RCC 7860 (cell line): ENCODE measurements around the gene TRABD2B.

Experiments
- DNase-seq: peaks from one replicate; pipeline ENCODE4 v3.0.0-alpha.2; 2015; ENCODE audit warnings: low spot score
- FAIRE-seq: peaks from 2 replicates; lab custom pipeline; 2012; peaks lifted over from hg19 to GRCh38; lab: Jason Lieb, UNC

TRABD2B gene

DNA sequence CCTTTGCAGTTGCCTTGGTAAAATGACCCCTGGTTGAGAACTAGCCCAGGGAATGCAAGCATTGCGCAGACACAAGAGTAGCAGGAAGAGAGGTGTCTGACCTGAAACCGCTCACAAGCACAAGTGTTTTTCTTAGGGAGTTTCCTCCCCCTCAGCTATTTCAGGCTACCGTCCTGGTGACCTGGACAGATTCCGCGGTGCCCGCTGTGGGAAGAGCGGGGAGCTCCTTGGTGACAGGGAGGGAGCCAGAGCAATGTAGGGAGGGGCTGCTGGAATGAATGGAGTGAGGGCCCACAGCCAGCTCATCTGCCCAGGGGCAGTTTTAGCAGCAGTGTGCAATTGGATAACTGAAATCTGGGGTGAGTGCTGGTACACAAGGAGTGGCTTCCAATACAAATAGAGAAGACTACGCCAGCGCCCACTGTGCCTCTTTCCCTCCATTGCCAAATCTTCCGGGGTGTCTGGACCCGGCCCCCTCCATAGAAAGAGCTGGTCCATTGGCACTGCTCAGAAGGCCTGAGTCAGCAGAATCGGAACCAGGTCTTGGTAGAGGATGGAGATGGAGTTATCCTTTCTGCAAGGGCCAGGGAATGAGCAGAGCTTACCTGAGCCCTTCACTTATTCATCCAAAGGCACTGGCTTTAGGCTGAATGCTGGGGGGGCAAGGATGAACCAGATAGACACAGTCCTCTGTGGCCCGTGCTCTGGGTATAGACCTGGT, 82.8 kb downstream of the TRABD2B start:
- DNase-seq (no peak), FAIRE-seq (no peak)

DNA sequence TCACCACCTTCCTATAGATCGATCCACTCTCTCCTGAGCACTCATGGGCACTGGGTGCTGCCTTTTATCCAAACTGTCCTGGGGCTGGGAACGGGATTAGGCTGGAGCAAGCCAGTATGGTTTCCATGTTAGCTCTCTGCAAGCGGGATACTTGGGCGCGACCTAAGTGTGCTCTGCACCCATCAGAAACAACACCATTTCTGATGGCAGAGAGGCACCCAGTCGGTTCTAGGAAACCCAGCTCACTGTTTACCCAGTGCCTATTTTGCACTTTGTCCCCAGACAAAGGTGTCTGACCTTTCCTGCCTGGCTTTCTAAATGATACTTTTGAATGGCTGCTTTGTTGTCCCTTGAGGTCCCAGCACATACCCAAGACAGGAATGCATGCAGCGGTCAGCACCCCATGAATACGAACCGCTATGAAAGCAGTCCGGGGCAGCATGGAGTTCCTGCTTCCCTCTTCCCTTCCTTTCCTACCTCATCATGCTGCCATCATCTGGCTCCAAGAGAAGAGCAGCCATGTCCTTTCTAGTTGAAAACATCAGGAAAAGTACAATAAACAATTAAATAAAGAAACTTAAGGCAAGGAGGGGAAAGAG, 83.9 kb downstream of the TRABD2B start:
- no peak for FAIRE-seq

DNA sequence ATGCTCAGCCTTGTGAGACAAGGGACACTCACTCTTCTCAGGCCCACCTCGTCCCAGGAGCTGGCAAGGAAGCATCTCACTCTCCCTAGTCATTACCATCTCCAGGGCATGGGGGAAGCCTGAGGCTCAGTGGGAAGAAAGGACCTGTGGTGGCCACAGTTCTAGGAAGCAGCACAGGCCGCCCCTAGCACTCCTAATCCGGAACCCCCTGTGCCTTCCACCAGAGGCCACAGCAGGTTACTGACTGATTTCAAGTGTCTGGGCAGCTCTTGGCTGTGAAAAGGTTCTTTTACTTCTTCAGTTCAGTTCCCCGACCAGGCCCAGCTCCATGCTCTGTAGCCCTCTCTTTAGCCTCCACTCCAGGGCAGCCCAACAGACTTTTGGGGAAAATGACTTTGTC, 84.4 kb downstream of the TRABD2B start:
- DNase-seq: no peak
- FAIRE-seq: no peak

More for the DNA sequence above, 83.9 kb downstream of the TRABD2B start:
- no peak for DNase-seq

DNA sequence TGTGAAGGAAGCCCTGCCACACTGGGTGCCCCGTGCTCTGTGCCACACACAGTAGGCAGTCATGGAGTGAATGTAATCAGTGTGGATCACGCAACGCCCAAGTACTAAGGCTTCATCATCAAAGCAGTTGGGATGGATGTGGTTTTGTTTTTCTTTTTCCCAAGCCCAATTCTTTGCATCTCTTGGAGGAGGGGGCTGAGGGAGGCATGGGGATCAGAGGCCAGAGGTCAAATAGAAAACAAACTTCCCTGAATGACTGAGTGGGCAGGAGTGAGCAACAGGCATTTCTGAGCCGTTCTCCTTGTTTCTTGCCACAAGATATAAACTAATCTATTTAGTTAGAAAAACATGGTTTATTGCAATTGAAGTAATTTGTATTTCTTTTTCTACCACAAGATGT, 85.3 kb downstream of the TRABD2B start:
- DNase-seq (no peak), FAIRE-seq (no peak)

DNA sequence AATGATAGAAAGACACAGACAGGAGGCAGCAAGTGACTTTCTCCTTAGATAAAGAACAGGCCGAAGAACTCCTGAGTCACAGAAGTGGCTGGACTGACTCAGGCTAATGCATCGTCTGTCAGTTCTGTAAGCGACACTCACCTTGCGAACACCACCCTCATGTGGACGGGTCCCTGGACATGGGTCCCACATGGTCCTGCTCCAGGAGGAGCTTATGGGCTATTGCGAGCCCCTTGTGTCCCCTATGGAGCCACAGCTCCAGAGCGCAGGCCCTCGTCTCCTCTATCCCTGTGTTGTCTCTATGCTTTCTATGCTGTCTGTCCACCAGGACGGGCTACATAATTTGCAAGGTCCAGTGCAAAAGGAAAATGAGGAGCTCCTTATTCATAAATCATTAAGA, 85.8 kb downstream of the TRABD2B start:
- no peak for FAIRE-seq
- no peak for DNase-seq

DNA sequence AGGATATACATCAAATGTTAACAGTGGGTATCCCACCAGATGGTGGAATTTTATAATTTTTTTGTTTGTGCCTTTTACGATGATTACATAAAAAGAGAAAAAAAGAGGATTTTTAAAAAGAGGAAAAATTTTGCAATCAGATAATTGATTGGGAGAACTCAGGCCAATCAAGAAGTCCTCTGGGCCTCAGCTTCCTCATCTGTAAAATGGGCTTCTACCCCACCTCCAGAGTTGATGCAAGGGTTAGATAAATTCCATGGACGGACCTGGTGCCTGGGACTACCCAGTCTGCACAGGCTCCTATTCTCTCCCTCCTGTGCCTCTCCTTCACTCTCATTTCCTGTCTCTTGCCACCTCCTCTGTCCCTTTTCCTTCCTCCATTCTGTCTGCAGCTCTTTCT, 88.9 kb downstream of the TRABD2B start:
- DNase-seq (no peak), FAIRE-seq (no peak)

DNA sequence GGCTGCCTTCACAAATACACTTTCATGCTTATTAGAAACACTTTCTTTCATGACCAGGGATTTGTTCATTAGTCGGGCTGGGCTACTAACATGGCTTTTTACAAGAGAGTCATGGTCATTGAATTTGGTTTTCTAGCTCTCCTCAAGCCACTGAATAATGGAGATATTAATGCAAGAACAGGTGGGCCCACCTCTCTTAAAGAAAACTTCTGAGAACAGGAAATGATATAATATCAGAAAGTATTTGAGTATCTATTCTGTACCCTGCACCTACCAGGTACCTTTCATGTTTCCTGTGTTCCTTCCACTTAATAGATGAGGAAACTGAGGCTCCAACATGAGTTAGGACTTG, 90.0 kb downstream of the TRABD2B start:
- no peak for FAIRE-seq
- no peak for DNase-seq

DNA sequence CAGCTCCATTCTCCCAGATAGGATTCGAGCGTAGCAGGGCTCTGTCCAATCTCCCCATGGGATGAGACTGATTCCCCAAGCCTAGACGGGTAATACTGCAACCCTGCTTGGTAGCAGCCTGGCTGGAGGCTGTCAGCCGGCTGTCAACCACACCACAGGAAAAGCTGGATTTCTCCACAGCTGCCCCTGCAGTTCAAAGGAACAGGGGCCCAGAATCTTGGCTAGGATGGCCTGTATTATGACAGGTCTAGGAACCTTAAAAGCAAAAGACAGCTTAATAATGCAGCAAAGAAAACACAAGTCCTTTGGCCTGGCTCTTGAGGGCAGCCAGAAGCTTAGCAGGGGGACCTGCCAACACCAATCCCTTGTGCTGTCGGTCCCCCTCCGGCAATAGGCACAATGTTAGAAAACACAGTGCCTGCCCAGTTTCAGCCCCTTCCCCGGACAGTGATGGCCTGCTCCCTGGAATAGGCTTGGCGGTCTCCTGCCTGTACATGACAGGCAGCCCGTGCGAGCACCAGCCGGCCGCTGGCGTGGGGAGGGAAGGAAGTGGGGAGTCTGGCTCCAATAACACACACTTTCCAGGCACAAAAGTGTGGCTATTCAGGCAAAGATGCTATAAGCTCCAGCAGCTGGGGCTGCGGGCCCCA, 90.5 kb downstream of the TRABD2B start:
- FAIRE-seq: no peak
- no peak for DNase-seq

DNA sequence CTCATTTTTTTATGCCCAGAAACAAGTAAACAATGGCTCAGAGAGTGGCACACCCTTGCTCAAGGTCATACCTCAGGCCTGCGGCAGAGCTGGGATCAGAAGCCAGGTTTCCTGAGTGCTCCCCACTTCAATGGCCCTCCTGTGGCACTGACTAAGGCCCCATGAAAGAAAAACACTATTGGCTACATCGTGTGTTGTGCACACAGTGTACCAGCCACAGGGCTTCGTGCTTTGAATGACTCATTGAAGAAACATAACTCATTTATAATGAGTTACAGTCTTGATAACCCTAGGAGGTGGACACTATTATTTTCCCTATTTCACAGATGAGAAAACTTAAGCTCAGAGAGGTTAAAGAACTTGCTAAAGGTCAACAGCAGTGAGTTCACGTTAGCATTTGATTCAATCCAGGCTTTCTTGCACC, 91.2 kb downstream of the TRABD2B start:
- DNase-seq: peak; percentile 63
- FAIRE-seq: peak; percentile 75

DNA sequence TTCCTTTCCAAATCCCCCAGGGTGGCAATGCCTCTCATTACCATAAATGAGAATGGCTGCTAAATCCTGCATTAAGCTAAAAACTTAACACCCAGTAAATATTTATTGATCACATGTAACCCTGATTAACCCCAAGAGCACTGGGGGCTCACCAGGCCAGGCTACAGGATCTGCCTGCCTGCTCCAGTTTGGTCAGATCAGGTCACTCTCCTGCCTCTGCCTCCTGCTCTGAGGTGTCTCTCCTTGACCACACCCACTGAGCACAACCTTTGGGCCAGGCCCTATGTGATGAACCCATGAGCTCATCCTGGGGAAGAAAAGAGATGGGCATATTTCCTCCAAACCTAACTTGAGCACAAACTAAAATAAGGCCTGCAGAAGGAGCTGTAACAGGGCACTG, 93.5 kb downstream of the TRABD2B start:
- FAIRE-seq (no peak), DNase-seq (no peak)

DNA sequence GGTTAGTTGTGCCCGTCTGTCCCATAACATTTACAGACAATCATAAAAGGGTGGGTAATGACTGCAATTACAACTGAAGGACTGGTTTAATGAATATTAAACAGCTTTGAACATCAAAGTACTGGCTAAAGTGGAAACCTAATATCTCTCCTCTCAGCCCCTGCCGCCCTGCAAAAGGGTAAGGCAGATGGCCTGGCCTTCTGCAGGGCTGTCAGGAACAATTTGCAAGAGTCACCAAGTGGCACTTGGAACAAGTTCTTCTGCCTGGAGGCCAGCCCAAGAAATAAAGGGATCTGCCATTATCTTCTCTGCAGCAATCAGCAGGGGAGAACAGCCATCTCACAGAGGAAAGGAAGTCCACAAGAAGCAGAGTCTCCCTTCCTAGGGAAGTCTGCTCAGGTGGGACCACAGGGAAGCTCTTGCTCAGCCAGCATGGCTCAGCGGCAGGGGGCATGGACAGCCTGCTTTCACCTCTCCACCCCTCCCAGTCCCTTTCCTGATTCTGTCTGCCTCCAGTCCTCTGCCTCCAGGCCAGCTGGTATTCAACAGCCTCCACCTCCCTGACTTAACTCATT, 96.1 kb downstream of the TRABD2B start:
- FAIRE-seq (no peak), DNase-seq (no peak)

DNA sequence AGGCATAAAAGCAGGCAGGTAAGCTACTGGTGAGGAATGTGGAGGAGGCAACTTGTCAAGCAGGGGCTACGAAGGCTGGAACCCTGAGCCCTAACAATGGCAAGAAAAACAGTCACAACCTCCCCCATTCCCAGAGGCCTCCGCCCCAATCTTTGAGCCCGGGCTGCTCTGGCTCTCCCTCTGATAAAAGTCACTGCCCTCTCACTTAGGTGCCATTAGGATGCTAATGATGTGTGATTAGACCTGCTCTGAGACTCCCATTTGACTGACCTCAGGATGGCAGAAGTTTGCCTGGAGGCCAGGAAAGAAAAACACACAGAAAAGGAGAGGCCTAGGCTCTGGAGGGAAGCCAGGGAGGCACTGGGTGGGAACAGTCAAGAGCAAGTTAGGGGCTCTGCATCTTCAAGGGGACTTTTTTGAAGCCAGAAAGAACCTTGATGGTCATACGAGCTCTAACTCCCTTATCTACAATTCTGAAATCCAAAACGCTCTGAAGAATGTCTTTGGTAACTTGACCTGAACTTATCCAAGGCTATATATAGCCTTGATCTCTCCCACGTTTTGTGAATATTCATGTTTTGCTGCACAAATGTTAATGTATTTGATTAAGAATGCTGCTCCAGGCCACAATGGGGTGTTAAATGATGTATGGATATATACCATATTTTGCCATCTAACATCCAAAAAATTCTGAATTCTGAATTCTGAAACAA, 98.9 kb downstream of the TRABD2B start:
- no peak for DNase-seq
- FAIRE-seq: no peak

DNA sequence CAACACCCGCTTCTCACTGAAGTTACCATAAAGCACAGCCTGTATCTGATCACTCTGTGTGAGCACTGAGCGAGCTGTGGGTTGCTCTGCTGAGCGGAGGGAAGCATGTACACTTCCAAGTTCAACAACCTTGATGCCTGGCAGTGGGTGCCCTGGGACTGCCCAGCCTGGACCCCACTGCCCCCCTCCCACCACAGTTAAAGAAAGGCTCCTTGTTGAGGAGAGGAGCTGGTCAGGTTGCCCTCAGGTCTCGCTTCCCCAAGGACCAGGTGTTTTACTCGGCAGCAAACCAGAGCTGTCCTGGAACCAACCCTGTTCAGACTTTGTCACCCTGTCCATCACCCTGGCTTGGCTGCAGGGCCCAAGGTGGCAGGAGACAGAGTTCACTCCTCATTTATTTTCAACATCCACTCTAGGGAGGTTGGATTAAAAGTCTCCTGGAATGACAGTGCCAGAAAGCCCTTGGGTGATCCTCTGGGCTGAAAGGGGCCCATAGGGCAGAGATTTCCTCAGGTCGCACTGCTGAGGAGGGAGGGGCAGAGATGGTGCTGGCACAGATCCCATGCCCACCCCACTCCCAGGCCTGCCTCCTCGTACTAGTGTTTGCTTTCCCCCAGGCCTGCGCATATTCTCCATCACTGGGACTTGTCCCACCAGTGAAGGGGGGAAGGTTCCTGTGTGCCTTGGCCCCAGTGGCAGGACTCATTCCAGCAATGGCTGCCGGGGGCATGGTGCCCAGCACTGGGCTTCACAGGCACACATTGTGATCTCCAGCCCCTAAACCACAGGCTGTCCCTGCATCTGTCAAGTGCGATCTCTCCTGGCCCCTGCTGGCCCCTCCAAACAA, 101.7 kb downstream of the TRABD2B start:
- DNase-seq: no peak
- FAIRE-seq: no peak

DNA sequence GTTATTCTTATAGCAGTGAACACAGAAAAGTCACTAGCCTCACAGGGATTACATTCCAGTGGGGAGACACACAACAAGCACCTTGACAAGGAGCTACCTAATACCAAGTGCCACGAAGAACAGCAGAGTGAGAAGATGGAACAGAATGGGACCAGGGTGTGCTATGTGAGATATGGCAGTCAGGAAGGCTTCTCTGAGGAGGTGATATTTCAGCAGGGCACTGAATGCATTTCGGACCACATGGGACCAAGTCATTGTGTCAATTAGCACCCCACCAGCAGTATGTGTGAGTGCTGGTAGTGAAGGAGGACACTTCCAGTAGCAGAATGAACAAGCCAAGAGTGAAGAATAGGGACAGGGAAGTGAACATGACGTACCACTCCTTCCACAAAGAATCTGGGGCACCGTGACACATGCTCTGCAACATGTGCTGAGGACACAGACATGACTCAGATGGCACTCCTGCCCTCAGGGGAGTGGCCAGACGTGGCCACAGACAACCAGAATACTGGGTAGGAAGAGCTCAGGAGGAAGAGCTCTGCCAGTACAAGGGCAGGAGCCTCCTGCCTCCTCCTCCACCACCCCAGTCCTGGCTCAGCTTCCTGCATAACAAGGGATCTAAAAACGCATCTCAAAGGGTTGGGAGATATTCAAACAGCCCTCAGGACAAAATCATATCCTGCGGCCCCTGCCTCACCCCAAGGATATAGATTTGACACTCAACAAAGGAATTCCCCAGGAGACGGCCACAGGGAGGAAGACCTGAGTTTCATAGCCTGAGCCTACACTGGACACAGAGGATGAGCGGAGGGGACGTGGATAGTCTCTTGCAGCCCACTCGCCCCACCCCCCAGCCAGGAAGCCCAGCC, 102.5 kb downstream of the TRABD2B start:
- DNase-seq (peak; percentile 86), FAIRE-seq (peak; percentile 75)

DNA sequence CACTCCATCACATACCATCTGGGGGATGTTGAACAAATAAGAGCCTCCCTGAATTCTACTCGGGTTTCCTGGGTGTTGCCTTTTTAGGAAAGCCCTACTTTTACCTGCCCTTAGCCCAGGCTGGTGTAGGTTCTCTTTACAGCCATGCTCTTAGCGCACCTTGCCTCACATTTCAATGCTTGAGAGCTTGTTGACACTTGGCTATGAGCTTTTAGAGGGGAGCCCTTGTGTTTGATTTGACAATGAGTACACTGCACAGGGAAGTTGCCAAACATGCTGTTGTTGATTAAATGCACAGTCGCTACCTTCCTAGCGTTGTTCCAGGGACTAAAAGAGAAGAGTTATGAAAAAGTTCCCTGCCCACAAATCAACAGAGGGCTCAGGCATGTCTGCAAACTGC, 103.8 kb downstream of the TRABD2B start:
- FAIRE-seq (no peak), DNase-seq (no peak)

DNA sequence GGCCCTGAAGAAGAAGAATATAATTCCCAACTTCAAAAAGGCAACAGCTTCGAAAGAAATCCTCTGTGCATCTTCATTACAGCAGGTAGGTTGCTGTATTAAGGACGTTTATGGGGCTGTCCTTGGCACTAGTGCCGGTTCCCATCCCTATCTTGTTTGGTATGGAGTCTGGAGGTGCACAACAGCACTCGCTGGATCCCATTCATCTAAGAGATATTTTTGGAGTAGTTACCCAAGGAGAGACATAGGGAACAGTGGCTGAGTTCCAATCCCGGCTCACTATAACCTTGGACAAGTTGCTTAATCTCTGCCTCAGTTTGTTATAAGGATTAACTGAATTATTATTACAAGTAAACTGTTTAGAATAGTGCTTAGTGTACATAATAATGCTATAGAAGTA, 106.4 kb downstream of the TRABD2B start:
- FAIRE-seq (no peak), DNase-seq (no peak)

DNA sequence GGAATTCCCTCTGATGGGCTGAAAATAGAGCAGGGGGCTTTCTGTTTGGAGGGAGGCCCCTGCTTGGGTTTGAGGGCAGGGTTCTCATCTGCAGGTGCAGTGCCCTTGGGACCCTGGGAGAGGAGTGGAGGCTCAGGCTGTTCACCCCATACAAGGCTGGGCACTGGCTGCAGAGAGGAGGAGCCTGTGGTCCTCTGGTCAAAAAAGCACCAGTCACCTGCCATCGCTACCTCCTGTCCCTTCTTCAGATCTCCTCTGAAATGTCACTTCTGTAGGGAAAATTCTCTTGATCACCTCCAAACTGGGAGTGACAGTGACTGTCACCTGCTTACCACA, 108.9 kb downstream of the TRABD2B start:
- FAIRE-seq: no peak
- DNase-seq: no peak

DNA sequence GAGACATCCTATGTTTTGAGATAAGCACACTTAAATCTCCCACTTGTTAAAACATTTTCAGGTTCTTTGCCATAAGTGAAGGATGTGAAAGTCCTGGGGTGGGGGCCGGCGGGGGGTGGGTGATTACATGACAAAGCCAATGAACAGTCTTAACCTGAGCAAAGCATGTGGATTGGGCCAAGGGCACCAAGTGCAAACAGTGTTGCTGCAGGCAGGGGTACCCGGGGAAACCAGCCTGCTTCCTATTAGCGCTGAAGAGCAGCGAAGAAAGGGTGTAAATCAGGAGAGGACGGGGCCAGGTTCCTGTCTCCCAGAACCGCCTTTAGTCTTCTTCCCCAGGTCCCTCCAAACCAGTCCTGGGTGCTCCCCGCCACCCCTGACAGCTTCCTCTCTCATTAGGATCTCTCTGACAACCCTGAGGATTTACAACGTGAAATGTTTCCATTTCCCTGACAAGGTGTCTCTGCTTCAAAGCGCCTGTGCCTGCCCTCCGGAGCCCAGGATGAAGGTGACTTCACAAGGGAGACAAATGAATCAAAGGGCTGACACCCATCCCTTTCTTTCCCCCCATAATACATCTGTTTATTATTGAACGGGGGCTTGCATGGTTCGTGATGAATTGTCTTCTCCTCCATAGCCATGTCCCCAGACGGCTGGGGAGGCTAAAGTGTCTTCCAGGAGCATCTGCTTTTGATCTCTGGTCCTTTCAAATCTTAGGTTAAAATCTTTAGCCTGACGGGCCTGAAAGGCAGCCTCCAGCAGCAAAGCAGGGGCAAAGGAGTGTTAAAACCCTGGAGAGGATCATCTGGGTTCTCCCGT, 109.5 kb downstream of the TRABD2B start:
- no peak for DNase-seq
- no peak for FAIRE-seq

DNA sequence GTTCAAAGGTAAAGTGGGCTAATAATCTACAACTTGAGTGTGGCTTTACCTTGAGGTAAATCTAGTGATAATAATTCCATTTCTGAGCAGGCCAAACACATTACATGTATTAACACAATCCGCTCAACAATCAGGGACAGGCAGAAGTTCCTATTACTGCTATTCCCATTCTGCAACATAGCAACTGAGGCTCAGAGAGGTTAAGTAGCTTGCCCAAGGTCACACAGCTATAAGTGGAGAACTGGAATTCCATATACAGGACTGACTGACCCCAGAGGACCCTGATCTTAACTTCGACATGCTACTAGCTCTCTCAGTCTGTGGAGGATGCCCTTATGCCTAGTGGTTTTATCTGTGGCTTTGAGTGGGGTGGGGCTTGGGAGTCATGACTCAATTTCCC, 110.1 kb downstream of the TRABD2B start:
- FAIRE-seq (no peak), DNase-seq (no peak)
